C1 segment of cervical spinal cord (tissue), 14 donors: ENCODE data around the gene LAMA2.

ENCODE experiments used
- DNase-seq, 14 donors: peaks; one replicate each; lab custom pipeline; 2025; lab: John Stamatoyannopoulos, UW

The LAMA2 gene

GRCh38 chr6:128882991-128883611 is at the start of gene LAMA2:
LAMA2 (plus strand) TSS chr6:128883138; CDS start chr6:128883246, 108 bp downstream.
- peak in 13 of 14 donors; percentile 1 to 74 (median 43) for DNase-seq

- no peak for DNase-seq
These were observed 46.2 kb upstream of the LAMA2 start for GRCh38 chr6:128836761-128837160.

GRCh38 chr6:128841518-128841917 is 41.4 kb upstream of the LAMA2 start:
- no peak for DNase-seq

GRCh38 chr6:128844598-128844997 is 38.3 kb upstream of the LAMA2 start:
- no peak for DNase-seq

- DNase-seq, result no peak
These were observed 35.3 kb upstream of the LAMA2 start for GRCh38 chr6:128847431-128848210.

- DNase-seq, result no peak
These were observed 34.6 kb upstream of the LAMA2 start for GRCh38 chr6:128848212-128848935.

GRCh38 chr6:128855581-128856085 is 27.3 kb upstream of the LAMA2 start:
- no peak for DNase-seq

GRCh38 chr6:128857806-128858205 is 25.1 kb upstream of the LAMA2 start:
- DNase-seq, result no peak

GRCh38 chr6:128860782-128861181 is 22.2 kb upstream of the LAMA2 start:
- DNase-seq, result no peak

GRCh38 chr6:128863983-128864382 is 19.0 kb upstream of the LAMA2 start:
- no peak for DNase-seq

- no peak for DNase-seq
These were observed 12.2 kb upstream of the LAMA2 start for GRCh38 chr6:128870746-128871145.

- no peak for DNase-seq
These were observed 8.1 kb upstream of the LAMA2 start for GRCh38 chr6:128874863-128875262.

- DNase-seq, result peak in 1 of 14 donors; percentile 33
These were observed 378 bp upstream of the LAMA2 start for GRCh38 chr6:128882560-128882959.

- no peak for DNase-seq
These were observed 968 bp downstream of the LAMA2 start for GRCh38 chr6:128883906-128884305.

GRCh38 chr6:128885381-128885780 is 2.4 kb downstream of the LAMA2 start:
- DNase-seq, result no peak

GRCh38 chr6:128886706-128887105 is 3.8 kb downstream of the LAMA2 start:
- no peak for DNase-seq

GRCh38 chr6:128888444-128889175 is 5.7 kb downstream of the LAMA2 start:
- DNase-seq, result no peak

GRCh38 chr6:128889870-128890269 is 6.9 kb downstream of the LAMA2 start:
- DNase-seq, result no peak

- no peak for DNase-seq
These were observed 9.1 kb downstream of the LAMA2 start for GRCh38 chr6:128892079-128892478.

- no peak for DNase-seq
These were observed 16.6 kb downstream of the LAMA2 start for GRCh38 chr6:128899341-128900050.

- no peak for DNase-seq
These were observed 20.8 kb downstream of the LAMA2 start for GRCh38 chr6:128903715-128904114.
